Cardiac atrium fibroblast (primary cell): ENCODE results near the gene SPP1. TPM values are rescaled to one million over a fixed set of nuclear protein-coding genes. Genes with fewer than 3 reads are reported as not detected.

Source experiments
- total RNA-seq: library from RNA; depleted of rRNA; stranded (reverse); fragments of >200 nt; gene quantifications from 2 replicates; pipeline ENCODE4 v1.2.3, GENCODE V29; 2015

The SPP1 gene
- not detected in 2 replicates for total RNA-seq

GRCh38 chr4:87975466-87975865 is at the start of gene SPP1:
Gene SPP1 (plus strand): TSS chr4:87975714. CDS start chr4:87976896, 1,182 bp downstream.

GRCh38 chr4:88007304-88008121 is 32.0 kb downstream of the SPP1 start, which contains the start of gene PKD2:
Gene PKD2 (plus strand): TSS chr4:88007635. CDS start chr4:88007734, 99 bp downstream.

Other genes with a start within 250 kb of the SPP1 start
- gene IBSP, start 176.2 kb upstream of the SPP1 start, total RNA-seq = not detected in 2 replicates
- gene MEPE, start 142.7 kb upstream of the SPP1 start, total RNA-seq = not detected in 2 replicates
- gene PKD2, start 31.9 kb downstream of the SPP1 start, total RNA-seq = 20.8 and 23.3 TPM in 2 replicates
- gene ABCG2, start 182.9 kb downstream of the SPP1 start, total RNA-seq = under 0.01 and 0.32 TPM in 2 replicates